Osteoblast (primary cell): ENCODE measurements around the gene FBLIM1. TPM values are rescaled to one million over a fixed set of nuclear protein-coding genes. Genes with fewer than 3 reads are reported as not detected.

Experiments
- DNase-seq: peaks from one replicate; pipeline ENCODE4 v3.0.0; 2011; ENCODE audit warnings: low spot score, mixed read lengths; ENCODE audit not compliant: insufficient read length; ENCODE audit errors: missing footprints
- H2AFZ ChIP-seq: 2 replicates; pipeline ENCODE4 v1.6.0; 2011; ENCODE audit warnings: mild to moderate bottlenecking, low read length
- H3K27ac ChIP-seq: 2 replicates; pipeline ENCODE4 v1.5.1; 2011; ENCODE audit warnings: mild to moderate bottlenecking, low read depth, low read length, moderate library complexity
- H3K27me3 ChIP-seq: 2 replicates; pipeline ENCODE4 v1.6.0; 2012; ENCODE audit warnings: mild to moderate bottlenecking, control low read depth, inconsistent platforms, low read length, moderate library complexity; ENCODE audit not compliant: insufficient read depth
- H3K36me3 ChIP-seq: 2 replicates; pipeline ENCODE4 v1.5.1; 2011; ENCODE audit warnings: mild to moderate bottlenecking, low read length, control low read depth, moderate library complexity; ENCODE audit not compliant: insufficient read depth
- H3K4me1 ChIP-seq: 2 replicates; pipeline ENCODE4 v1.5.1; 2011; ENCODE audit warnings: mild to moderate bottlenecking, low read length, control low read depth, moderate library complexity; ENCODE audit not compliant: insufficient read depth
- H3K4me2 ChIP-seq: 2 replicates; pipeline ENCODE4 v1.6.0; 2011; ENCODE audit warnings: mild to moderate bottlenecking, low read length; ENCODE audit not compliant: insufficient read depth
- H3K4me3 ChIP-seq: fragments of 200-600 bp; sonication (generic); 3 replicates; pipeline ENCODE4 v1.5.1; 2012; ENCODE audit warnings: mild to moderate bottlenecking, low read length, inconsistent platforms; ENCODE audit not compliant: insufficient read depth
- H3K79me2 ChIP-seq: 2 replicates; pipeline ENCODE4 v1.6.0; 2012; ENCODE audit warnings: mild to moderate bottlenecking, low read length, control low read depth, inconsistent platforms; ENCODE audit not compliant: insufficient read depth
- H3K9me3 ChIP-seq: 2 replicates; pipeline ENCODE4 v1.5.1; 2011; ENCODE audit warnings: low read depth, low read length, control low read depth
- H4K20me1 ChIP-seq: 2 replicates; pipeline ENCODE4 v1.6.0; 2012; ENCODE audit warnings: mild to moderate bottlenecking, low read length, control low read depth; ENCODE audit not compliant: insufficient read depth
- CTCF ChIP-seq: IDR thresholded peaks from 2 replicates; pipeline ENCODE4 v1.5.1; 2011; ENCODE audit warnings: mild to moderate bottlenecking, low read depth, low read length, moderate library complexity; ENCODE audit errors: extremely low read depth
- total RNA-seq: library from RNA; depleted of rRNA; stranded (reverse); fragments of >200 nt; gene quantifications from 2 replicates; pipeline ENCODE4 v1.2.3, GENCODE V29; 2012

The FBLIM1 gene
- total RNA-seq, 1 donor = 121 TPM

- H3K27ac ChIP-seq = no peak overlapping the region
- no peak overlapping the region for H3K4me3 ChIP-seq
- TF ChIP-seq CTCF = no peak
- peaks cover 51% of the 10 kb centered on the region for H3K36me3 ChIP-seq
- DNase-seq = peak; percentile 80
- H4K20me1 ChIP-seq = peaks cover 17% of the 10 kb centered on the region
- peaks cover 41% of the 10 kb centered on the region for H3K79me2 ChIP-seq
- peaks cover 4% of the 10 kb centered on the region for H3K4me1 ChIP-seq
- H3K4me2 ChIP-seq = no peak overlapping the region
- no peaks in the 10 kb centered on the region for H3K9me3 ChIP-seq
- no peaks in the 10 kb centered on the region for H3K27me3 ChIP-seq
- H2AFZ ChIP-seq = no peak overlapping the region
Observed at GRCh38 chr1:15717418-15718125, 41.0 kb upstream of the FBLIM1 start.

- Histone ChIP-seq H3K4me1 (peaks cover 4% of the 10 kb centered on the region), H3K36me3 (peaks cover 57% of the 10 kb centered on the region), H3K79me2 (peaks cover 34% of the 10 kb centered on the region), H3K4me3 (no peak overlapping the region), H4K20me1 (peaks cover 17% of the 10 kb centered on the region), H3K27ac (no peak overlapping the region), H2AFZ (no peak overlapping the region), H3K4me2 (no peak overlapping the region), H3K27me3 (no peaks in the 10 kb centered on the region), H3K9me3 (no peaks in the 10 kb centered on the region)
- peak; percentile 43 for DNase-seq
- no peak for TF ChIP-seq CTCF
Observed at GRCh38 chr1:15718199-15718601, 40.4 kb upstream of the FBLIM1 start.

GRCh38 chr1:15719381-15720120 is 39.0 kb upstream of the FBLIM1 start:
- Histone ChIP-seq H4K20me1 (peaks cover 17% of the 10 kb centered on the region), H3K9me3 (no peaks in the 10 kb centered on the region)
- TF ChIP-seq CTCF = no peak

GRCh38 chr1:15720861-15721260 is 37.7 kb upstream of the FBLIM1 start:
- Histone ChIP-seq H3K79me2 (peaks cover 15% of the 10 kb centered on the region), H3K4me1 (no peaks in the 10 kb centered on the region), H3K36me3 (peaks cover 70% of the 10 kb centered on the region), H3K9me3 (no peaks in the 10 kb centered on the region), H3K27me3 (no peaks in the 10 kb centered on the region), H4K20me1 (peaks cover 10% of the 10 kb centered on the region), H3K4me2 (no peak overlapping the region), H2AFZ (no peak overlapping the region), H3K27ac (no peak overlapping the region), H3K4me3 (no peak overlapping the region)
- peak; percentile 21 for DNase-seq
- TF ChIP-seq CTCF = no peak

More at GRCh38 chr1:15719381-15720120, 39.0 kb upstream of the FBLIM1 start:
- Histone ChIP-seq H3K36me3 (peaks cover 62% of the 10 kb centered on the region), H3K4me2 (no peak overlapping the region), H3K27me3 (no peaks in the 10 kb centered on the region), H3K4me1 (no peaks in the 10 kb centered on the region), H3K4me3 (no peak overlapping the region), H3K27ac (no peak overlapping the region), H2AFZ (no peak overlapping the region), H3K79me2 (peaks cover 25% of the 10 kb centered on the region)
- DNase-seq = peak; percentile 69
